HG03135 (cell line): Measurements from ENCODE around the gene DLG2.

Experiments
- ATAC-seq: cut with Tn5 transposase; IDR thresholded peaks from one replicate; pipeline ENCODE4 v1.9.1; 2021; ENCODE audit warnings: mild to moderate bottlenecking, moderate library complexity; ENCODE audit not compliant: unreplicated experiment

DLG2 gene

GRCh38 chr11:83845797-83846196, 1781.3 kb downstream of the DLG2 start:
- ATAC-seq, result no peak

DNA sequence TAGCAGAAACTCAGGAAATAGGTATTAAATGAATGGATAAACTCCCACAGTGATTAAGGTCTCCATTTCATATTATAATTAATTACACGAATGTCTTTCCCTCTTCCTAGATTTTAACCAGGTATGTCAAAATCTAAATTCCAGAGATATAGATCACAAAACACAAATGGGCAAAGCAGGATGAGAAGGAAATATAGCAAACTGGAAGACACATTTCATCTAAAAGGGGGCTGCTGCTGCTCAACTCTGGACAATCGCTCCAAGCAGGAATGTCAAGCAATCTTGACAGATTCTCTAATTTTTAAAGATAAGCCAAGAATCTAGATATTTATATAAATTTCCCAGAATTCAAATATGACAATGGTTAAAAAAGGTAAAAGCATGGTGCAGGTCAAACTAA, 1786.8 kb downstream of the DLG2 start:
- ATAC-seq, result no peak

- peak; percentile 73 for ATAC-seq
These were observed 1790.1 kb downstream of the DLG2 start for GRCh38 chr11:83836883-83837654.

- no peak for ATAC-seq
These were observed 1791.1 kb downstream of the DLG2 start for GRCh38 chr11:83836065-83836464.

- ATAC-seq, result peak; percentile 77
These were observed 1791.7 kb downstream of the DLG2 start for GRCh38 chr11:83835423-83835822.

DNA sequence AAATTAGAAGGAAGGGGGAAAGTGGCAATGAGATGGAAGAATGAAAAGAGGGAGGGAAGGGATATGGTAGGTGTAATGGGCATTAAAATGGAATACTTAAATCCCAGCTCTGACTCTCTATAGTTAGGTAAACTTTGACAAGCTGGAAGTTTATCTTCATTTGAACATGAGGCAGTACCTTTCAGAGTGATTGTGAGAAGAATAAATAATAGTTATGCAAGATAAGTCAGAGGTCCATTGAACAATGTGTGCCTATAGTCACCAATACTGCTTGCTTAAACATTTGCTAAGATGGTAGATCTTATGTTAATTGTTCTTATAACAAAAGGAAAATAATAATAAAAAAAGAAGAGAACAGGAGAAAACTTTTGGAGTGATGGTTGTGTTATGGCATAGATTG, 1795.2 kb downstream of the DLG2 start:
- ATAC-seq, result no peak

DNA sequence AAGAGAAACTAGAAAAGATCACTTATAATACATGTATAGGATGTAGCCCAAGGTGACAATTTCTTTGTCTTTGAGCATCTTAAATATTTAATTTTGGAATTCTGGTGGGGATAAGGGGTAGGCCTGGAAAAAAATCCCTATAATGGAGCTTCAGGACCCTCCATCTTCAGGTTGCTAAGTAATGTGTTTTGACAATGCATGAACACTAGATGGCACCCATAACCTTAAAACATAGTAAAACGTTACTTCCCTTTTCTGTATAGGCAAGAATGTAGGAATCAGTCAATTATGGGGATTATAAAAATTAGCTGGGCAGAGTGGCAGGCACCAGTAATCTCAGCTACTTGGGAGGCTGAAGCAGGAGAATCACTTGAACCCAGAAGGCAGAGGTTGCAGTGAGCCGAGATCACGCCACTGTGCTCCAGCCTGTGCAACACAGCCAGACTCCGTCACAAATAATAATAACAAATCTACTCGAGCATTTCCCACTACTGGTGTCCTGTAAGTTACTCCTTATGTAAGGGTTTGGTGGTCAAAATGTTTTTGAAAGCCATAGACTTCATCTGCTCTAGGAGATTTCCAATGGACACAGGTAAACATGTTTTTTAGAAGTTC, 1799.1 kb downstream of the DLG2 start:
- peak; percentile 92 for ATAC-seq

DNA sequence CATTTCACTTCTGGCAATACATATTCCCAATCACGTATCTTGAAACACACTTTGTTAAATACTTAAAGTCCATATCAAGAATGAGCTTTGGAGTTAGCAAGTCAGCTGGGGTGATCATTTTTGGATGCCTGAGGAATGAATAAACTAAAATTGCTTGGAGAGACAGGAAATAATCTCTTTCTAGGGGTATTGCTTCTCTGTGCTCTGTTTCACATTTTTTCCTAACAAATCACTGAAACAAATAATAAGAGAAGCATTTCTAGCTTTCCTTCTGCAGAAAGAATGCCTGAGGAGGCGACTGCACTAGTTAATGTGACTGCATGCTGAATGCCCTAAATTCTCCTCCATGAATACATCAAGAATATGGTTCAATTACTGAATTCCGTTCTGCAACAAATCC, 1799.6 kb downstream of the DLG2 start:
- ATAC-seq, result no peak

GRCh38 chr11:83826078-83826477, 1801.1 kb downstream of the DLG2 start:
- no peak for ATAC-seq

- ATAC-seq, result no peak
These were observed 1803.6 kb downstream of the DLG2 start for GRCh38 chr11:83823461-83824025.

DNA sequence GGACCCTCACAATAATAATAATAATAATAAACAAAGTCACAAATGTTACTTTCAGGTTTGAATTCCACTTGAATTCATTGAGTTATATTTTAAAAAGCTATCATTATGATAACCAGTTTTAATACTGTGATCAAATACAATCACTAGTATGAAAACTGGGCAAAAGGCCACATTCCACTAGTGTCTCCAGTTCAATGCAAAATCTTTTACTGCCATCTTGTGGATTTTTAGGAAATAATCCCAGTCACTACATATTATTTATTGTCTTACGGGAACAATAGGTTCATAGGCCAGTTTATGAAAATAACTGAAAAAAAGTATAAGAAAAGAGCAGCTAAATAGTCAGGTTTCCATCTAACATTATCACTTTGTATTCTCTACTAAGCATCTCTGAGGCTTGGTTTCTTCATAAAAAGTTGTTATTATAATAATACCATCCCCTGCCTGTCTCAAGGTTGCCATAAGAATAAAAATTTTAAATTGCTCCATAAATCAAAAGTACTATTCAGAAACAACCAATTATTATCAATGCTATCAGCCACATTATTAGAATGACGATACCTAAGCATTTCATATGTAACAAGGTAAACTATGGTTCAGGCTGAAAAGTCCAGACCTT, 1807.1 kb downstream of the DLG2 start:
- ATAC-seq, result peak; percentile 51

DNA sequence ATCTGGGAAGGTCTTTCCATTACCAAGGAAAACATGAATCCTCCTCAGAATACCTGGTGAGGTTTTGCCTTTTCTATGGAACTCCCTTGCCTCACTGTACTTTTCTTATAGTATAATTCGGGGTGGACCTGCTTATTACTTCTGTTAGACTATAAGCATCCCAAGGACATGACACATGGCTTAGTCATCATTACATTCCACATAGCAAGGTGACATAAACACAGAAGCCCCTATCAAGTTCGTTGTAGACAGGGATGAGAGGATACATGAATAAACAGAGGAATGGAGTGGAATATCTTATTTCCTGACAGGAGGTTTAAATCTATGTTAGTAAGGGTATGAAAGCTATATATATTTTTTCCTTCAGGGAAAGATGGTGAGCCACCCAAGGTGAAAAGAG, 1808.8 kb downstream of the DLG2 start:
- no peak for ATAC-seq

DNA sequence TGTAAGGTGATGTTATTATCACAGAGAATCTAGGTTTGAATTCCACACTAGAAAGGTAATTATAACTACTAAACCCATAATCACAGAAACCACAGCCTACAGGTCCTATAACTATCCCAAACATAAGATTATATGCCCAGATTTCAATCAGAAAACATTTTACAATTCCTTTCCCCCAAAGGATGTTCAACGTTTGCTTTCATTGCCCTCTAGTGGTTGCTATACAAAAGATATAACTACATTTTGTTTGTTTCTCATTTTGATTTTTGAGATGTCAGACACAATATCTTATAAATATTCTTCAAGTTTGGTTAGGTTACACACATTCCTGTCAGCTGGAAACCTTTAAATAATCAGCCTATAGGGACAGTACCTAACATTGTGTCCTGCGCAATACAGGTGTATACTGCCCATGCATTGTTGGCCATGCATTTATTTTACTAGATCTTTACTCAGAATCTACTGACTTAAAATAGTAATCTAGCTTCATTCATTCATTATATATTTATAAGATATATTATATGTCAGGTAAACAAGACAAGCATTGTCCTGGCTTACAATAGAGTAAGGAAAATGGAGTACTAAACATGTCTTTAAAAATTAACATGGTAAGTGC, 1810.5 kb downstream of the DLG2 start:
- no peak for ATAC-seq

- no peak for ATAC-seq
These were observed 1811.4 kb downstream of the DLG2 start for GRCh38 chr11:83815736-83816135.

GRCh38 chr11:83813296-83813695, 1813.8 kb downstream of the DLG2 start:
- no peak for ATAC-seq

GRCh38 chr11:83809274-83809673, 1817.9 kb downstream of the DLG2 start:
- no peak for ATAC-seq

GRCh38 chr11:83801799-83802198, 1825.3 kb downstream of the DLG2 start:
- ATAC-seq, result no peak

DNA sequence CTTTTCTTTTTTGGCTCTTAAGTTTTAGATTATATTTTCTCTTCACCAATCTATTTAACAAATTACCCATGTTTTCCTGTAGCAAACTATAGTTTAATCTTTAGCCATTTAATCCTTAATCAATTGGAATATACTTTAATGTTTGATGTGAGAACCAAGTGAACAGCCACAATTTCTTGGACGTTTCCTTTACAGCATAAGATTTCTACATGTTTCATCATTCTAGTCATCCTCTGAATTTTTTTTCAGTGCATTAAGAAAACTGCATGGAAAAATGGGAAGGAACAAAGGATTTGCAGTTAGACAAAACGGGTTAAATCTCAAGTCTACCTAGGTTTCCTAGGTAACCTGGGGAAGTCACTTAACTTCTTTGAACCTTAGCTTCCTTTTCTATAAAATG, 1833.8 kb downstream of the DLG2 start:
- ATAC-seq, result no peak

- no peak for ATAC-seq
These were observed 1835.6 kb downstream of the DLG2 start for GRCh38 chr11:83791557-83791956.

DNA sequence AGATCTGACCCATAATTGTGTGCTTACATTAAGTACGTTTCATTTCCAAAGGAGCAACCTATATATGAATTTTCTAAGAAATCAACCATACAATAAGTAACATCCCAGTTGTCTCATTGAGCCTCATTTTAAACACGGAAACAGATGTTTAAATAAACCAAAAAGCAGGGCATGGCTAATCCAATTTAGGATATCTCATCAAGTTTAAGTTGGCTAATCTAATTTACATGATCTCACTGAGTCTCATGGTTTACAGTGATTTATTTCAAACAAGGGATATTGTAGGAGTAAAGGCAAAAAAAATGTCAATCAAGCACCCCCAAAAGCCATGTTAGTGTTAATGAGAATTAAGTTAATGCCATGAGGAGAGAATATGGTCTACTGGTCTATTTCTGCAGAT, 1841.2 kb downstream of the DLG2 start:
- no peak for ATAC-seq

- ATAC-seq, result no peak
These were observed 1842.7 kb downstream of the DLG2 start for GRCh38 chr11:83784419-83784818.
